ENCODE data around the gene ELK3.

DNA sequence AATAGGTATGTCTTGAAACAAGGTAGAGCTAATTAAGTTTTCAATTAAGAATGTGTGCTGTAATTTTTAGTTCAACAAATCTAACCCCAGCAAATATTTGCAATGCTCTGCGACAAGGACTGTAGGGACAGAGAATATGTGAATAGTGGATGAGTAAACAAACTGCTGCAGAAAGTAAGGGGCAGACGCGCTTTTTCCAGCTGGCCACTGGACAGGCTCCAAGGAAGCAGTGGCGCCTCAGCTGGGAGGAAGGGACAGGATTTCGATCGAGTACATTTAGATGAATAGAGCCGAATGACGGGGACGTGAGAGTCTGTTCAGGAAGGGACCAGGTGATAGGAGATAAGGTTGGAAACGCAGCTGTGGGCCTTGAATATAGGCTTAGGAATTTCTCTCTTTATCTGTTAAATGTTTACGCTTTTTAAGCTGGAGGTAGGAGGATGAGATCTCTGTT is 69.3 kb downstream of the ELK3 start:
- TF ChIP-seq, protein P1, sequence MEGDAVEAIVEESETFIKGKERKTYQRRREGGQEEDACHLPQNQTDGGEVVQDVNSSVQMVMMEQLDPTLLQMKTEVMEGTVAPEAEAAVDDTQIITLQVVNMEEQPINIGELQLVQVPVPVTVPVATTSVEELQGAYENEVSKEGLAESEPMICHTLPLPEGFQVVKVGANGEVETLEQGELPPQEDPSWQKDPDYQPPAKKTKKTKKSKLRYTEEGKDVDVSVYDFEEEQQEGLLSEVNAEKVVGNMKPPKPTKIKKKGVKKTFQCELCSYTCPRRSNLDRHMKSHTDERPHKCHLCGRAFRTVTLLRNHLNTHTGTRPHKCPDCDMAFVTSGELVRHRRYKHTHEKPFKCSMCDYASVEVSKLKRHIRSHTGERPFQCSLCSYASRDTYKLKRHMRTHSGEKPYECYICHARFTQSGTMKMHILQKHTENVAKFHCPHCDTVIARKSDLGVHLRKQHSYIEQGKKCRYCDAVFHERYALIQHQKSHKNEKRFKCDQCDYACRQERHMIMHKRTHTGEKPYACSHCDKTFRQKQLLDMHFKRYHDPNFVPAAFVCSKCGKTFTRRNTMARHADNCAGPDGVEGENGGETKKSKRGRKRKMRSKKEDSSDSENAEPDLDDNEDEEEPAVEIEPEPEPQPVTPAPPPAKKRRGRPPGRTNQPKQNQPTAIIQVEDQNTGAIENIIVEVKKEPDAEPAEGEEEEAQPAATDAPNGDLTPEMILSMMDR (IDR thresholded peaks at IDR 0.05) = no peak
- no peak for TF ChIP-seq POLR2A (IDR thresholded peaks at IDR 0.05)

Data from thyroid gland (tissue), 4 donors.